Prostate gland (tissue), 2 donors: ENCODE results near the gene IL17F.

ENCODE experiments used
- POLR2A ChIP-seq: fragments of 450-650 bp; IDR thresholded peaks from one replicate; pipeline ENCODE4 v1.6.1; 2016; ENCODE audit warnings: antibody characterized with exemption, mild to moderate bottlenecking
- POLR2AphosphoS5 ChIP-seq: sonication (generic); formaldehyde crosslinking; IDR thresholded peaks from one replicate; pipeline ENCODE4 v1.6.1; 2017; ENCODE audit warnings: antibody characterized with exemption
- TF ChIP-seq, protein P1 (sequence below), 4 experiments: fragments of 200-600 bp in 2 of 4; fragments of 450-650 bp in 2 of 4; sonication (generic) in 2 of 4; IDR thresholded peaks; 1 replicate in 3 of 4; 2 replicates in 1 of 4; pipeline ENCODE4 v1.5.1; 2016 to 2019; ENCODE audit warnings: antibody characterized with exemption in 4 of 4, mild to moderate bottlenecking in 2 of 4, moderate library complexity in 2 of 4

GRCh38 chr6:52261229-52261628 is 16.9 kb upstream of the IL17F start:
- TF ChIP-seq, protein P1, sequence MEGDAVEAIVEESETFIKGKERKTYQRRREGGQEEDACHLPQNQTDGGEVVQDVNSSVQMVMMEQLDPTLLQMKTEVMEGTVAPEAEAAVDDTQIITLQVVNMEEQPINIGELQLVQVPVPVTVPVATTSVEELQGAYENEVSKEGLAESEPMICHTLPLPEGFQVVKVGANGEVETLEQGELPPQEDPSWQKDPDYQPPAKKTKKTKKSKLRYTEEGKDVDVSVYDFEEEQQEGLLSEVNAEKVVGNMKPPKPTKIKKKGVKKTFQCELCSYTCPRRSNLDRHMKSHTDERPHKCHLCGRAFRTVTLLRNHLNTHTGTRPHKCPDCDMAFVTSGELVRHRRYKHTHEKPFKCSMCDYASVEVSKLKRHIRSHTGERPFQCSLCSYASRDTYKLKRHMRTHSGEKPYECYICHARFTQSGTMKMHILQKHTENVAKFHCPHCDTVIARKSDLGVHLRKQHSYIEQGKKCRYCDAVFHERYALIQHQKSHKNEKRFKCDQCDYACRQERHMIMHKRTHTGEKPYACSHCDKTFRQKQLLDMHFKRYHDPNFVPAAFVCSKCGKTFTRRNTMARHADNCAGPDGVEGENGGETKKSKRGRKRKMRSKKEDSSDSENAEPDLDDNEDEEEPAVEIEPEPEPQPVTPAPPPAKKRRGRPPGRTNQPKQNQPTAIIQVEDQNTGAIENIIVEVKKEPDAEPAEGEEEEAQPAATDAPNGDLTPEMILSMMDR (IDR thresholded peaks at IDR 0.05), result no peak
- TF ChIP-seq POLR2A (no peak), POLR2AphosphoS5 (no peak)
